Measurements from ENCODE around the gene NCOR2. TPM values are rescaled to one million over a fixed set of nuclear protein-coding genes. Genes with fewer than 3 reads are reported as not detected.

The NCOR2 gene
- polyA plus RNA-seq, 1 donor = 105 TPM

GRCh38 chr12:124577374-124577773 lies 10.0 kb upstream of the NCOR2 start:
- no peak for DNase-seq (ENCODE audit: low read depth)

- no peak for DNase-seq (ENCODE audit: low read depth)
Measured at GRCh38 chr12:124576061-124576650, 8.7 kb upstream of the NCOR2 start.

GRCh38 chr12:124573839-124574786 lies 6.7 kb upstream of the NCOR2 start:
- DNase-seq (ENCODE audit: low read depth) = no peak

- DNase-seq (ENCODE audit: low read depth) = no peak
Measured at GRCh38 chr12:124571556-124571955, 4.1 kb upstream of the NCOR2 start.

- no peak for DNase-seq (ENCODE audit: low read depth)
Measured at GRCh38 chr12:124570810-124571209, 3.4 kb upstream of the NCOR2 start.

GRCh38 chr12:124569375-124570148 lies 2.1 kb upstream of the NCOR2 start:
- no peak for DNase-seq (ENCODE audit: low read depth)

- peak; percentile 78 for DNase-seq (ENCODE audit: low read depth)
Measured at GRCh38 chr12:124568431-124569374, 1.3 kb upstream of the NCOR2 start.

GRCh38 chr12:124567673-124568373 lies 411 bp upstream of the NCOR2 start:
- peak; percentile 67 for DNase-seq (ENCODE audit: low read depth)

GRCh38 chr12:124566161-124566996 lies 1.0 kb downstream of the NCOR2 start:
- no peak for DNase-seq (ENCODE audit: low read depth)

- no peak for DNase-seq (ENCODE audit: low read depth)
Measured at GRCh38 chr12:124565656-124566160, 1.7 kb downstream of the NCOR2 start.

GRCh38 chr12:124564971-124565491 lies 2.4 kb downstream of the NCOR2 start:
- no peak for DNase-seq (ENCODE audit: low read depth)

GRCh38 chr12:124564232-124564958 lies 3.0 kb downstream of the NCOR2 start:
- DNase-seq (ENCODE audit: low read depth) = no peak

GRCh38 chr12:124563809-124564208 lies 3.6 kb downstream of the NCOR2 start:
- no peak for DNase-seq (ENCODE audit: low read depth)

GRCh38 chr12:124563401-124563800 lies 4.0 kb downstream of the NCOR2 start:
- no peak for DNase-seq (ENCODE audit: low read depth)

- no peak for DNase-seq (ENCODE audit: low read depth)
Measured at GRCh38 chr12:124562796-124563181, 4.6 kb downstream of the NCOR2 start.

- DNase-seq (ENCODE audit: low read depth) = no peak
Measured at GRCh38 chr12:124562018-124562795, 5.2 kb downstream of the NCOR2 start.

- no peak for DNase-seq (ENCODE audit: low read depth)
Measured at GRCh38 chr12:124561231-124561630, 6.2 kb downstream of the NCOR2 start.

Data from forelimb muscle (tissue), 1 donor.